Measurements from ENCODE around the gene DNMT1. TPM values are rescaled to one million over a fixed set of nuclear protein-coding genes. Genes with fewer than 3 reads are reported as not detected.

DNMT1 gene
- total RNA-seq, 2 donors from 2014 or later, result 17.2 to 27.7 TPM

GRCh38 chr19:10124429-10124828 lies 70.3 kb downstream of the DNMT1 start:
- peaks cover 0 to 5% of the 10 kb centered on the region in 2 donors for H3K4me1 ChIP-seq
- no peak overlapping the region for H3K27ac ChIP-seq
- no peak for DNase-seq (ENCODE audit: low spot score)
- H3K9me3 ChIP-seq, result no peaks in the 10 kb centered on the region
- H3K4me3 ChIP-seq, result no peak overlapping the region
- no peak for TF ChIP-seq CTCF (IDR thresholded peaks at IDR 0.05)
- H3K36me3 ChIP-seq, result no peaks in the 10 kb centered on the region
- no peaks in the 10 kb centered on the region for H3K27me3 ChIP-seq

- H3K27ac ChIP-seq, result peak overlapping the region in 1 of 2 donors; percentile 72
- no peak for DNase-seq (ENCODE audit: low spot score)
- no peaks in the 10 kb centered on the region for H3K27me3 ChIP-seq
- no peak for TF ChIP-seq CTCF (IDR thresholded peaks at IDR 0.05)
- H3K4me3 ChIP-seq, result no peak overlapping the region
- H3K9me3 ChIP-seq, result no peaks in the 10 kb centered on the region
- H3K4me1 ChIP-seq, result peaks cover 0 to 18% of the 10 kb centered on the region in 2 donors
- peaks cover 16% of the 10 kb centered on the region for H3K36me3 ChIP-seq
Observed at GRCh38 chr19:10122045-10122444, 72.7 kb downstream of the DNMT1 start.

- no peaks in the 10 kb centered on the region for H3K27me3 ChIP-seq
- peak overlapping the region in 1 of 2 donors; percentile 72 for H3K27ac ChIP-seq
- TF ChIP-seq CTCF (IDR thresholded peaks at IDR 0.05), result no peak
- peaks cover 0 to 18% of the 10 kb centered on the region in 2 donors for H3K4me1 ChIP-seq
- H3K4me3 ChIP-seq, result no peak overlapping the region
- H3K9me3 ChIP-seq, result no peaks in the 10 kb centered on the region
- DNase-seq (ENCODE audit: low spot score), result peak; percentile 74
- H3K36me3 ChIP-seq, result peaks cover 30% of the 10 kb centered on the region
Observed at GRCh38 chr19:10120538-10121189, 74.1 kb downstream of the DNMT1 start.

GRCh38 chr19:10118960-10119359 lies 75.8 kb downstream of the DNMT1 start:
- Histone ChIP-seq H3K27ac (peak overlapping the region in 1 of 2 donors; percentile 81), H3K9me3 (no peaks in the 10 kb centered on the region), H3K36me3 (peaks cover 44% of the 10 kb centered on the region), H3K27me3 (no peaks in the 10 kb centered on the region), H3K4me1 (peaks cover 0 to 18% of the 10 kb centered on the region in 2 donors), H3K4me3 (peak overlapping the region; percentile 81 to 95)
- DNase-seq (ENCODE audit: low spot score), result no peak
- no peak for TF ChIP-seq CTCF (IDR thresholded peaks at IDR 0.05)

- Histone ChIP-seq H3K27me3 (no peaks in the 10 kb centered on the region), H3K36me3 (peaks cover 44% of the 10 kb centered on the region), H3K9me3 (no peaks in the 10 kb centered on the region), H3K27ac (no peak overlapping the region), H3K4me3 (no peak overlapping the region), H3K4me1 (peaks cover 0 to 27% of the 10 kb centered on the region in 2 donors)
- no peak for TF ChIP-seq CTCF (IDR thresholded peaks at IDR 0.05)
- no peak for DNase-seq (ENCODE audit: low spot score)
Observed at GRCh38 chr19:10116866-10117616, 77.7 kb downstream of the DNMT1 start.
